Omental fat pad (tissue), 4 donors: ENCODE measurements around the gene ADAMTS19. TPM values are rescaled to one million over a fixed set of nuclear protein-coding genes. Genes with fewer than 3 reads are reported as not detected.

Source experiments
- ATAC-seq: fragments of 150-250 bp; one replicate; pipeline ENCODE4 v1.9.1; 2016; ENCODE audit warnings: mild to moderate bottlenecking, moderate library complexity; ENCODE audit not compliant: low FRiP score
- DNase-seq: peaks from one replicate; pipeline ENCODE4 v3.0.0-alpha.2; 2019; ENCODE audit warnings: low spot score
- total RNA-seq, 4 donors: library from RNA; depleted of rRNA; stranded (reverse); fragments of >200 nt; gene quantifications; one replicate each; pipeline ENCODE4 v1.1.0, GENCODE V29; 2016
- TF ChIP-seq, protein P1 (sequence below), 3 donors: fragments of 450-650 bp; IDR thresholded peaks; one replicate each; pipeline ENCODE4 v1.5.1; 2016 to 2017; ENCODE audit warnings: antibody characterized with exemption in 3 of 3, mild to moderate bottlenecking in 3 of 3, moderate library complexity in 2 of 3

Gene ADAMTS19
- total RNA-seq, 4 donors from 2014 or later, result 0.19 TPM; not detected in 3

DNA sequence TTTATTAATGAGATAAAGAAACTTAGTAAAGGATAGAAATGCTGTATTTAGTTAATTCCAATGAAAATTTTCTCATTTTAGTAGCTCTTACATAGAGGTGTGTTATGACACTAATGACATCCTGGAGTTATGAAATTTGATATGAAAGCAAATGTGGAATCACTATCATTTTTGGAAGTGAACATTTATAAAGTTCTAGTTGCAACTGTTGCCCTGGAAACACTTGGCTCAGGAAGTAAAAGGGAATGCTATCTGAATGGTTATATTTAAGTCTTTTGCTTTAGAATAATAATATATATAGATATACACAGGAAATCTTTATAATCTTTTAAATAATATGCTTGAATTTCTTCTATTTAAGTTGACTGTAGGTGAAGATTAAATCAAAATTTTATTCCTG is 16.7 kb downstream of the ADAMTS19 start:
- TF ChIP-seq, protein P1, sequence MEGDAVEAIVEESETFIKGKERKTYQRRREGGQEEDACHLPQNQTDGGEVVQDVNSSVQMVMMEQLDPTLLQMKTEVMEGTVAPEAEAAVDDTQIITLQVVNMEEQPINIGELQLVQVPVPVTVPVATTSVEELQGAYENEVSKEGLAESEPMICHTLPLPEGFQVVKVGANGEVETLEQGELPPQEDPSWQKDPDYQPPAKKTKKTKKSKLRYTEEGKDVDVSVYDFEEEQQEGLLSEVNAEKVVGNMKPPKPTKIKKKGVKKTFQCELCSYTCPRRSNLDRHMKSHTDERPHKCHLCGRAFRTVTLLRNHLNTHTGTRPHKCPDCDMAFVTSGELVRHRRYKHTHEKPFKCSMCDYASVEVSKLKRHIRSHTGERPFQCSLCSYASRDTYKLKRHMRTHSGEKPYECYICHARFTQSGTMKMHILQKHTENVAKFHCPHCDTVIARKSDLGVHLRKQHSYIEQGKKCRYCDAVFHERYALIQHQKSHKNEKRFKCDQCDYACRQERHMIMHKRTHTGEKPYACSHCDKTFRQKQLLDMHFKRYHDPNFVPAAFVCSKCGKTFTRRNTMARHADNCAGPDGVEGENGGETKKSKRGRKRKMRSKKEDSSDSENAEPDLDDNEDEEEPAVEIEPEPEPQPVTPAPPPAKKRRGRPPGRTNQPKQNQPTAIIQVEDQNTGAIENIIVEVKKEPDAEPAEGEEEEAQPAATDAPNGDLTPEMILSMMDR (IDR thresholded peaks at IDR 0.05), result no peak
- DNase-seq (no peak), ATAC-seq (no peak)

DNA sequence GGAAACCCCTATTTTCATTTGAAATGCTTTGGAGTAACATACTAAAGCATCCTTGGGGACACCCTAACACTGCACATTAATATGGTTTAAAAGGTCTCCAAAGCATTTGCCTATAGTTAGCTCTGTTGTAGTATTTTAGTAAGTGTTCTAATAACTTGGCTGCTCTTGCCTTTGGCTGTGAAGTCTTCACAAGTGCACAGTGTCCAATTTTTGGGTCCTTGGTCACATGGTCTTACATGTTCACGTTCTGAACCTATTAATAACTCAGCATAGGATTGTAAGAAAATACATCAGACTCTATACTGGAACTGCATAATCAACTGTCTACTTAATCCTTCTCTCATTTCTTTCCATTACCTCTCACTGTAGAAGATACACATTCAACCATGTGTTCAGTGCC is 17.4 kb downstream of the ADAMTS19 start:
- ATAC-seq, result no peak
- no peak for DNase-seq
- TF ChIP-seq, protein P1 (IDR thresholded peaks at IDR 0.05), result no peak

DNA sequence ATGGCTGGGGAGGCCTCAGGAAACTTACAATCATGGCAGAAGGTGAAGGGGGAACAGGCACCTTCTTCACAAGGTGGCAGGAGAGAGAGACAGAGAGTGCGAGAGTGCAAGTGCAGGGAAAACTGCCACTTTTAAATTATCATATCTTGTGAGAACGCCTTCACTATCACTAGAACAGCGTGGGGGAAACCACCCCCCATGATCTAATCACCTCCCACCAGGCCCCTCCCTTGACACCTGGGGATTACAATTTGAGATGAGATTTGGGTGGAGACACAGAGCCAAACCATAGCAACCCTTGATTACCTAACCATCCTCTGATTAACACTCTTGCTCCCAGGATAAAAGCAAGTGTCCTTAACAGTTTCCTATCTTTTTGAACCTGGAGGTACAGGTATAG is 21.1 kb downstream of the ADAMTS19 start:
- no peak for ATAC-seq
- DNase-seq, result no peak
- TF ChIP-seq, protein P1 (IDR thresholded peaks at IDR 0.05), result no peak

DNA sequence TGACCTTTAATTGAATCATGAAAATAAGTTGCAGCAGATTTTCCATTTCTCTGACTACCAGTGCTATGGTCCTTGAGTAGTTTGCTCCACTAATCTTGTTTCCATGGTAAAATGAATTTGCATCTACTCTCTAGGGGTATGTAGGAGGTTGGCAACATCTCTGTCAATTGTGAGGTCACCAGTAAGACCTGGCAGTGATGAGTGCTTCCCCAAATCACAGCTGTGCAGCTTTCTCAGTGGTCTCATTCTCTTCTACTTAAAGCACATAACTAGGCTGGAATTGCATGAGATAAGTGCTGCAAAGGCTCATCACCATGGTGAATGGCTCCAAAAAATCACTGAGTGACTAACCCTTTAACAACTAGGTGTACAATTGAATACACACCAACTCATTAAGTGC is 36.3 kb downstream of the ADAMTS19 start:
- DNase-seq (no peak), ATAC-seq (no peak)
- TF ChIP-seq, protein P1 (IDR thresholded peaks at IDR 0.05), result no peak

DNA sequence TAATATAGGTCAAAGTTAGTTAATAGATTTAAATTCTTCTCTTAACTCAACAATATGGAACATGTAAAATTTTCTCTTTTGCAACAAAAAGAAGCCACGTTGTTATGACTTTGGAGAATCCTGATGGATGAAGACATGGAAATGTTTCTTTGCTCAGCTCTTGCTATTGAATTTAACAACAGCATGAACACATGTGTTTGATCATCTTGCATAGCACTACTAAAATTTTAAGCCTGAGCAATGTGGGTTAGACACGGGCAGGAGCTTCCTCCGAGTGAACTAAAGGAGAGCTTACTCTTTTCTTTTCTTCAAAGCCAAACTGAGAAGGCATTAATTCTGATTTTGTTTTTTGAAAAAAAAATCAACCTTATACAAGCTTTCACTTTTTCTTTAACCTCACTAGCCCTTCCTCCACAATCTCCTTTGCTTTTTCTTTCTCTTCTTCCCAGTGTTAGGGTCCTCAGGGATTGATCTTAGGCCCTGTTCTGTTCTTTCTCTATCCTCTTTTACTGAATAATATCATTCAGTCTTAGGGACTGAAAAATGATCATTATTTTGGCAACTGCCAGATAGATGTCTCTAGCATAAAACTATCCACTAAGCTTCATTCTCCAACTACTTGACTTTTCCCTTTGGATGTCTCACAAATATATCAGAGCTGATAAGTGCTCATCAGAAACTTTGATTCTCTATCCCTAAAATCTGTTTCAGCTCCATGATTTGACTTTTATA is 36.9 kb downstream of the ADAMTS19 start:
- DNase-seq, result no peak
- ATAC-seq, result no peak
- TF ChIP-seq, protein P1 (IDR thresholded peaks at IDR 0.05), result no peak

DNA sequence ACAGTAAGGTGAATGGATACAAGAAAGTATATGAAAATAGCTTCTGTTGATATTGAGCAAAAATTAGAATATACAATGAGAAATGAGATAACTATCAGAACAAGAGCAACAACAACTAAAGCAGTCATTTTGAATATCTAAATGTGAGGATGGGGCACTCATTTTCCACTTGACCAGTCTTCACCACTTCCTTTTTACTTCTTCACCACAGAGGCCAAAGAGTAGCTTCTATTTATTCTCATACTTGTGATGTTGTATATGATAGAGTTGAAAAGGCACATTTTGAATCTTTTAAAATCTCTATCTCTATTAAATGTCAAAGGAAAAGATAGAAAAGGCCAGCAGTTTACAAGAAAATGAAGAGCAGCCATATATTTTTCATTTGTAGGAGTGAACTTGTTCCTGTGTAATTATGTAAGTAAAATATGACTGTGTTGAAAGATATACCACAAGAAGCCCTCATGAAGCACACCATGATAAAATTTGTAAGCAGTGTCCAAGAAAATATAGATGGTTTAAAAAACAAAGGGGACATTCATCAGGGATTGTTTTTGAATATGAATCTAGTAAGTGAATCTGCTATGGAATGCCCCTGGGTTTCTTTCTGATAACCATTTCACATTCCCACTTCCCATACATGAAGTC is 39.2 kb downstream of the ADAMTS19 start:
- TF ChIP-seq, protein P1 (IDR thresholded peaks at IDR 0.05), result no peak
- DNase-seq, result no peak
- ATAC-seq, result no peak

DNA sequence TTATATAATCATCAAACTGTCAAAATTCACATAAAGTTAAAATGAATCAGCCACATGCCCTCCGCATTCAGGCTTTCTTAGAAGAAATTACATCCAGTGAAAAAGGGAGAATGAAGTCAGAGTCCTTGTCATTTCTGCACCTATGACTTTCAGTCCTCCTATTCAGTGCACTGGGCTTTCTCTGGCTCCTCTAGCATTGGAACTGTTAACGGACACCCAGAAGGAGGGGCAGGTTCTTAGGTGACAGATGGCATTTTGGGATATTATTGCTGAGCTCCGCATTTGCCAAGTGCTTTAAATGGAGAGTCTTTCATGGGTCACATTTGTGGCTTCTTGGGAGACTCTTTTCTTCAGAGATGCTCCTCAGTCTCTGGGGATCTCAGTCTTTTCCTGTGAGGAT is 40.0 kb downstream of the ADAMTS19 start:
- DNase-seq, result no peak
- TF ChIP-seq, protein P1 (IDR thresholded peaks at IDR 0.05), result no peak
- ATAC-seq, result no peak
